ENCODE measurements around the gene CDH4.

Gene CDH4

DNA sequence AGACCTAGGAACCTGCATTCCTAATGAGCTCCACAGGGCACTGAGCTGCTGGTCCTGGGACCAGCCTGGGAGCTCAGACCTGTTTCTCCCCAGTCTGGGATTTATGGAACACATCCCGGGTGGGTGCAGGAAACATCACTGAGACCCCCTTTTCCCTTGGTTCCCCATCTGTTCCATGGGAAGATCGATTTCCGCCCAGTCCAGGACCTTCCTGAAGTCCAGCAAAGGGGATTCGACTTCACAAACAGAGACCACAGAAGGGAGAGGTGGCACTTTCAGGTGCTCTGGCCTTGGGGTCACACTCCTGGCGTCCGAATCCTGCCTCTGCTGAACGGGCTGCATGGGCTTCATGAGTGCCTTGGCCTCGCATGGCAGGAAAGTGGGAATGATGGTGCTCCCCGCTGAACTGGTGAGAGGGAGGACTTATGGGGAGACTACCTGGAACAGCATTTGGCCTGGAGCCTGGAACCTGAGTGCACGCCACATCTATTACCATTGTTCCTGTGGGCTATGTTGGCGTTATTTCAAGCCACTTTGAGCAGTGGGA, 517.3 kb downstream of the CDH4 start:
- H2AK5ac ChIP-seq (ENCODE audit: low read length) = no peak overlapping the region
- H2BK120ac ChIP-seq (ENCODE audit: insufficient read depth, low read length, poor library complexity) = no peak overlapping the region
- no peak overlapping the region for H3K14ac ChIP-seq (ENCODE audit: low read length)
- peaks cover 6% of the 10 kb centered on the region for H3K9me3 ChIP-seq (ENCODE audit: insufficient read depth, low read depth, low read length)
- no peak overlapping the region for H3K4ac ChIP-seq (ENCODE audit: low read depth, low read length)
- H3K36me3 ChIP-seq (ENCODE audit: control insufficient read depth in 1 of 2, insufficient read depth in 2 of 2, low read length in 2 of 2) = no peaks in the 10 kb centered on the region
- no CpG with 5 or more reads among the region's 11 CpGs for WGBS (ENCODE audit: extremely low coverage, insufficient coverage, insufficient read length)
- H3K27me3 ChIP-seq (ENCODE audit: insufficient read depth, low read length) = no peaks in the 10 kb centered on the region
- no peaks in the 10 kb centered on the region for H3K79me1 ChIP-seq (ENCODE audit: low read length)
- H3K79me2 ChIP-seq (ENCODE audit: control insufficient read depth, insufficient read depth, low read length, poor library complexity) = no peaks in the 10 kb centered on the region
- H4K12ac ChIP-seq (ENCODE audit: low read depth, low read length) = no peak overlapping the region
- H4K91ac ChIP-seq (ENCODE audit: low read depth, low read length) = no peak overlapping the region
- H3K9ac ChIP-seq (ENCODE audit: low read length) = no peak overlapping the region
- no peak overlapping the region for H3K23ac ChIP-seq (ENCODE audit: low read length)
- H3K4me1 ChIP-seq (ENCODE audit: control insufficient read depth in 1 of 2, insufficient read depth in 2 of 2, low read length in 2 of 2) = no peaks in the 10 kb centered on the region
- no peak overlapping the region for H4K8ac ChIP-seq (ENCODE audit: low read depth, low read length)
- no peak overlapping the region for H2BK5ac ChIP-seq (ENCODE audit: low read depth, low read length, poor library complexity)
- H3K4me2 ChIP-seq (ENCODE audit: low read length) = no peak overlapping the region
- no peak overlapping the region for H3K27ac ChIP-seq (ENCODE audit: low read depth, low read length)
- no peak overlapping the region for H2BK12ac ChIP-seq (ENCODE audit: low read length)
- no peak for DNase-seq
- H3K4me3 ChIP-seq (ENCODE audit: low read depth, low read length) = no peak overlapping the region
- H3K18ac ChIP-seq (ENCODE audit: low read length) = no peak overlapping the region
- H2AFZ ChIP-seq (ENCODE audit: insufficient read depth, low read length, poor library complexity) = no peak overlapping the region

DNA sequence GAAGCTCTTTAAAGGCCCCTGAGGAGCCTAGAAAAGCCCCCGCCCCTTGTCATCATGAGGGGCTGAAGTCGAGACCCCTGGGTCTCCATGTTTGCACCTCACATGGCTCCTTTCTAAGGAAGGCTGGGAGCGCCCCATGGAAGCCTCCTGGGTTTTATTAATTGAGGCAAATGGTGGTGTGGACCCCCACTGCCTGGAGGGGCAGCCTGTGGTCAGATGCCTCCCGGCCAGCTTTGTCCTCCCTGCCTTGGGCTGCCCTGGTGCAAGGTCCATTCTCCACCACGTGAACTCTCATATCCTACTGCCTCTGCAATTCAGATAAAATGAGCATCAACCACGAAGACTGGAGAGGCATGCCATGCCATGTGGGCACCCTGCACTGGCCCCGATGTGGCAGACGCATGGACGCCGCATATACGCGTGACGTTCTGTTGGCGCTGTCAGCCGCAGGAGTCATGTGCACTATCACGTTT, 518.1 kb downstream of the CDH4 start:
- no peaks in the 10 kb centered on the region for H3K79me2 ChIP-seq (ENCODE audit: control insufficient read depth, insufficient read depth, low read length, poor library complexity)
- H3K14ac ChIP-seq (ENCODE audit: low read length) = no peak overlapping the region
- no peak overlapping the region for H3K27ac ChIP-seq (ENCODE audit: low read depth, low read length)
- H3K18ac ChIP-seq (ENCODE audit: low read length) = no peak overlapping the region
- H3K36me3 ChIP-seq (ENCODE audit: control insufficient read depth in 1 of 2, insufficient read depth in 2 of 2, low read length in 2 of 2) = no peaks in the 10 kb centered on the region
- no peak overlapping the region for H4K12ac ChIP-seq (ENCODE audit: low read depth, low read length)
- no peak for DNase-seq
- no peaks in the 10 kb centered on the region for H3K79me1 ChIP-seq (ENCODE audit: low read length)
- H2BK5ac ChIP-seq (ENCODE audit: low read depth, low read length, poor library complexity) = no peak overlapping the region
- H2BK12ac ChIP-seq (ENCODE audit: low read length) = no peak overlapping the region
- no peak overlapping the region for H3K4ac ChIP-seq (ENCODE audit: low read depth, low read length)
- no peak overlapping the region for H2BK120ac ChIP-seq (ENCODE audit: insufficient read depth, low read length, poor library complexity)
- H3K9ac ChIP-seq (ENCODE audit: low read length) = no peak overlapping the region
- no CpG with 5 or more reads among the region's 16 CpGs for WGBS (ENCODE audit: extremely low coverage, insufficient coverage, insufficient read length)
- H3K23ac ChIP-seq (ENCODE audit: low read length) = no peak overlapping the region
- H4K91ac ChIP-seq (ENCODE audit: low read depth, low read length) = no peak overlapping the region
- no peak overlapping the region for H3K4me3 ChIP-seq (ENCODE audit: low read depth, low read length)
- no peaks in the 10 kb centered on the region for H3K4me1 ChIP-seq (ENCODE audit: control insufficient read depth in 1 of 2, insufficient read depth in 2 of 2, low read length in 2 of 2)
- H3K4me2 ChIP-seq (ENCODE audit: low read length) = no peak overlapping the region
- H4K8ac ChIP-seq (ENCODE audit: low read depth, low read length) = no peak overlapping the region
- H3K27me3 ChIP-seq (ENCODE audit: insufficient read depth, low read length) = no peaks in the 10 kb centered on the region
- H2AFZ ChIP-seq (ENCODE audit: insufficient read depth, low read length, poor library complexity) = no peak overlapping the region
- no peak overlapping the region for H2AK5ac ChIP-seq (ENCODE audit: low read length)
- peaks cover 6% of the 10 kb centered on the region for H3K9me3 ChIP-seq (ENCODE audit: insufficient read depth, low read depth, low read length)

DNA sequence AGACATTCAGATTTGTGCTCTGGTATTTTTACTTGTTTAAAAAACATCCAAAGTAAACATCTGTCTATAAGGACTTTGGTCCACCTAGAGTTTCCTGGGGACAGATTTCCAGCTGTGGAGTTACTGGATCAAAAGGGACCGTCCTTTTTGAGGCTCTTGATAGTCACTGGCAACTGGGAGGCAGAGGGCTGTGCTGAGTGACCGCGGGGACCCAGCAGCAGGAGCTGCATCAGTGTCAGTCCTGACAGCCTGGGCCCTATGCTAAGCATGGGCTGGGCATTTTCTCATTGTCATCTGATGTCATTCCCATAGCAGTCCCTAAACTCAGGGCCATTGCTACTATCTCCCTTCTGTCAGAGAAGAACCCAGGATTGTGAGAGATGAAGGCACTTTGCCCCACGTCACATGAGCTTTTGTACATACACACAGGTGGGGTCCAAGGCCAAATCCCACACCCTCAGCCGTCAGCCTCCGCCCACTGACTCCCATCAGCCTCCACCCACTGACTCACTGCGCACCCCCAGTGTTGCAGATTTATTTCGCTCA, 519.8 kb downstream of the CDH4 start:
- Histone ChIP-seq H2AFZ (ENCODE audit: insufficient read depth, low read length, poor library complexity) (no peak overlapping the region), H3K27me3 (ENCODE audit: insufficient read depth, low read length) (no peaks in the 10 kb centered on the region), H4K12ac (ENCODE audit: low read depth, low read length) (no peak overlapping the region), H3K18ac (ENCODE audit: low read length) (no peak overlapping the region), H2BK12ac (ENCODE audit: low read length) (no peak overlapping the region), H3K27ac (ENCODE audit: low read depth, low read length) (no peak overlapping the region), H3K14ac (ENCODE audit: low read length) (no peak overlapping the region), H2BK5ac (ENCODE audit: low read depth, low read length, poor library complexity) (no peak overlapping the region), H2AK5ac (ENCODE audit: low read length) (no peak overlapping the region), H3K23ac (ENCODE audit: low read length) (no peak overlapping the region), H3K9ac (ENCODE audit: low read length) (no peak overlapping the region), H2BK120ac (ENCODE audit: insufficient read depth, low read length, poor library complexity) (no peak overlapping the region), H3K79me1 (ENCODE audit: low read length) (no peaks in the 10 kb centered on the region), H3K9me3 (ENCODE audit: insufficient read depth, low read depth, low read length) (peaks cover 4% of the 10 kb centered on the region), H4K8ac (ENCODE audit: low read depth, low read length) (no peak overlapping the region), H3K4ac (ENCODE audit: low read depth, low read length) (no peak overlapping the region), H3K79me2 (ENCODE audit: control insufficient read depth, insufficient read depth, low read length, poor library complexity) (no peaks in the 10 kb centered on the region), H3K36me3 (ENCODE audit: control insufficient read depth in 1 of 2, insufficient read depth in 2 of 2, low read length in 2 of 2) (no peaks in the 10 kb centered on the region), H3K4me2 (ENCODE audit: low read length) (no peak overlapping the region), H3K4me3 (ENCODE audit: low read depth, low read length) (no peak overlapping the region), H3K4me1 (ENCODE audit: control insufficient read depth in 1 of 2, insufficient read depth in 2 of 2, low read length in 2 of 2) (no peaks in the 10 kb centered on the region), H4K91ac (ENCODE audit: low read depth, low read length) (no peak overlapping the region)
- no peak for DNase-seq
- WGBS (ENCODE audit: extremely low coverage, insufficient coverage, insufficient read length) = no CpG with 5 or more reads among the region's 8 CpGs

DNA sequence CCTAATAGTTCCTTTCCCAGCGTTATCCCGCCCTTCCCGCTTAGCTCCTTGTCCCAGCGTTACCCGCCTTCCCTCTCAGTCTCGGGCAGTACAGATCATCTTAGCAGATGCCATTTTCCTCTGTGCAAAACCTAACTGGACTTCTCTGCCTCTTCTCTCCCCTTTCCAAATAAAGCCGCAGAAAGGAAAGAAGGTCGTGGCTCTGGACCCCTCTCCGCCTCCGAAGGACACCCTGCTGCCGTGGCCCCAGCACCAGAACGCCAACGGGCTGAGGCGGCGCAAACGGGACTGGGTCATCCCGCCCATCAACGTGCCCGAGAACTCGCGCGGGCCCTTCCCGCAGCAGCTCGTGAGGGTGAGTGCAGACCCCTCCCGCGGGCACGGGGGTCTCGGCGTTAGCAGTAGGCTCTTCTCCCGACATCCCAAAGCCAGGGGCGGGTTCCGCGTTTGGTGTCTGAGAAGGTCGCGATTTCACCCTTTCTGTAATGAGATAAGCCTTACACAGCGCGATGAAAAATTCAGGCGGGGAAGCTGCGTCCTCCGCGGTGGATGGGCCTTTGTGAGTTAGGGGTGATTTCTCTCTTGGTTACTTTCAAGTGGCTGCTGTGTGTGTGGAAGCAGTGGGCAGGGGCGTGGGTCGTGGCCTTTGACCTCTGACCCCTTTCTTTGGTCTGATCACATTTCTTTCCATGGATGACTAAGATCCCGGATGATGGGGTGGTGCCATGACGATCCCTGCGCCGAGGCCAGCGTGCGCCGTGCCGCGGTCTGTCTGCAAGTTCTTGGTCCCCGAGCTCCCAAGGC, 521.0 kb downstream of the CDH4 start:
- no CpG with 5 or more reads among the region's 53 CpGs for WGBS (ENCODE audit: extremely low coverage, insufficient coverage, insufficient read length)
- H3K4me2 ChIP-seq (ENCODE audit: low read length) = no peak overlapping the region
- H4K12ac ChIP-seq (ENCODE audit: low read depth, low read length) = no peak overlapping the region
- no peak overlapping the region for H2BK120ac ChIP-seq (ENCODE audit: insufficient read depth, low read length, poor library complexity)
- no peak overlapping the region for H3K18ac ChIP-seq (ENCODE audit: low read length)
- H3K4me1 ChIP-seq (ENCODE audit: control insufficient read depth in 1 of 2, insufficient read depth in 2 of 2, low read length in 2 of 2) = no peaks in the 10 kb centered on the region
- H3K4ac ChIP-seq (ENCODE audit: low read depth, low read length) = no peak overlapping the region
- no peak overlapping the region for H3K9ac ChIP-seq (ENCODE audit: low read length)
- no peaks in the 10 kb centered on the region for H3K79me1 ChIP-seq (ENCODE audit: low read length)
- H3K9me3 ChIP-seq (ENCODE audit: insufficient read depth, low read depth, low read length) = peaks cover 8% of the 10 kb centered on the region
- H4K8ac ChIP-seq (ENCODE audit: low read depth, low read length) = no peak overlapping the region
- H4K91ac ChIP-seq (ENCODE audit: low read depth, low read length) = no peak overlapping the region
- H2AK5ac ChIP-seq (ENCODE audit: low read length) = no peak overlapping the region
- H3K27ac ChIP-seq (ENCODE audit: low read depth, low read length) = no peak overlapping the region
- no peaks in the 10 kb centered on the region for H3K36me3 ChIP-seq (ENCODE audit: control insufficient read depth in 1 of 2, insufficient read depth in 2 of 2, low read length in 2 of 2)
- no peak for DNase-seq
- H3K27me3 ChIP-seq (ENCODE audit: insufficient read depth, low read length) = no peaks in the 10 kb centered on the region
- H3K23ac ChIP-seq (ENCODE audit: low read length) = no peak overlapping the region
- H3K4me3 ChIP-seq (ENCODE audit: low read depth, low read length) = no peak overlapping the region
- H2AFZ ChIP-seq (ENCODE audit: insufficient read depth, low read length, poor library complexity) = no peak overlapping the region
- H2BK5ac ChIP-seq (ENCODE audit: low read depth, low read length, poor library complexity) = no peak overlapping the region
- H2BK12ac ChIP-seq (ENCODE audit: low read length) = no peak overlapping the region
- no peak overlapping the region for H3K14ac ChIP-seq (ENCODE audit: low read length)
- no peaks in the 10 kb centered on the region for H3K79me2 ChIP-seq (ENCODE audit: control insufficient read depth, insufficient read depth, low read length, poor library complexity)
